Midbrain (tissue), 1 donor: ENCODE measurements around the gene NISCH.

Source experiments
- DNase-seq: peaks from one replicate; lab custom pipeline; 2025; lab: John Stamatoyannopoulos, UW

The NISCH gene

GRCh38 chr3:52490939-52491526 is 35.6 kb downstream of the NISCH start:
- DNase-seq, result no peak

DNA sequence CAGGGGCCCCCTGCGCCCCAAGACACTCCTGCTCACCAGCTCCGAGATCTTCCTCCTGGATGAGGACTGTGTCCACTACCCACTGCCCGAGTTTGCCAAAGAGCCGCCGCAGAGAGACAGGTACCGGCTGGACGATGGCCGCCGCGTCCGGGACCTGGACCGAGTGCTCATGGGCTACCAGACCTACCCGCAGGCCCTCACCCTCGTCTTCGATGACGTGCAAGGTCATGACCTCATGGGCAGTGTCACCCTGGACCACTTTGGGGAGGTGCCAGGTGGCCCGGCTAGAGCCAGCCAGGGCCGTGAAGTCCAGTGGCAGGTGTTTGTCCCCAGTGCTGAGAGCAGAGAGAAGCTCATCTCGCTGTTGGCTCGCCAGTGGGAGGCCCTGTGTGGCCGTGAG is 36.7 kb downstream of the NISCH start:
- DNase-seq, result no peak

GRCh38 chr3:52493232-52494017 is 38.0 kb downstream of the NISCH start:
- no peak for DNase-seq

GRCh38 chr3:52494445-52494844 is 39.0 kb downstream of the NISCH start:
- DNase-seq, result no peak

DNA sequence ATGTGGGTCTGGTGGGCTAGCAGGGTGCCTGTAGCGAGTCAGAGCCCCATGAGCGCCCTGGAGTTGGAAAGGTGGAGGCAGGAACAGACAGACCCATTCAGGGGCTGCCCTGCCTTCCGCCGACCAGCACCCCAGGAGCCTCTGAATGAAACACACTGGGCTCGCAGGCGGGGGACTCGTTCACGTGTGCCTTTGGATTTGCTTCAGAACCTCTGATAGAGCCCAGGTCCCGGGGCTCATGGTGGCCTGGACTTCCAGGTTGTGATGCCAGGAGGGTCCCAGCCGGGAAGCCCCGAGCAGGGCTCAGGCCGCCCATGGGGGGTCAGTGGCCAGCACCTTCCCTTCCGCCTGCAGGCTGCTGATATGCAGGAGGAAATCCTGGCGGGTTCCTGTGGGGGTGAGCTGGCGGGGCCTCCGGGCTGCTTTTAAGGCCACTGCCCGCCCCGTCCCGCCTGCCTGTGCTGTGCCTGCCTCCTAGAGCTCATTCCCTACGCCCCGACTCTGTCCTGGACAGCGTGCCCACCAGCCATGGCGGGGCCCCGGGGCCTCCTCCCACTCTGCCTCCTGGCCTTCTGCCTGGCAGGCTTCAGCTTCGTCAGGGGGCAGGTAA is 39.6 kb downstream of the NISCH start, which contains the start of gene STAB1:
STAB1 (plus strand) TSS at position 453 of the 610 bp plus-strand sequence; CDS start at position 529, 76 bp downstream.
- no peak for DNase-seq

DNA sequence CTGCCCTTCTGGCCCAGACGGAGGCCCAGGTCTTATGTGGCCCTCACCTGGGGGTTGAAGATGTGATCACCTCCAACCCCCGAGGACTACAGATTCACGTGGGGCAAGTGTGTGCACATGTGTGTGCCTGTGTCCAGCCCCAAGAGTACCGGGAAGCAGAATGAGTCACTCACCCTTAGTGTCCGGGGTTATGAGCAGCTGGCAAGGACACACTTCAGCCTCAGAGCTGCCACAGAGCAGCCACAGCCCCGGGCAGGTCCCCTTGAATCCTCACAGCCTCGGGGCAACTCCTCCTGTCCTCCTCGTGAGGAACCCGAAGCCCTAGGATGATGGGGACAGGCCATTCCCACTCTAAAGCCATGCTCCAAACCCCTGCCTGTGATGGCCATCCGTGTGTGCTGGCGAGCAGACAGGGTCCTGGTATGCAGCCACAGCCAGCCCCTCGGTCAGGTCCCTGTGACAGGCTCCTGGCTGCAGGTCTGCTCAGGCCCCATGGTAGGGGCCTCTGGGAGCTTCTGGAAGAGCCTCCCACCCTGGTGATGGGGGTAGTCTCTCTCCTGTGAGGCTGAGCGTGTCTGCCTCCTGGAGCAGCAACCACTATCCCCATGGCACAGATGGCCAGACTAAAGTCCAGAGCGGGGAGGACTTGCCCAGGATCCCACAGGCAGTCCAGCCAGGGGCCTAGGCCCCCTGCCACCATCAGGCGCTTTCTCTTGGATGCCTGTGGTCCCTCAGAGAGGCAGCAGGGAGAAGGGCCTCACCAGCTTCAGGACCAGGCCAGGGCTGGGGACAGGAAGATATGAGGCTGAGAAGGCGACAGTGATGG is 40.6 kb downstream of the NISCH start:
- DNase-seq, result no peak

DNA sequence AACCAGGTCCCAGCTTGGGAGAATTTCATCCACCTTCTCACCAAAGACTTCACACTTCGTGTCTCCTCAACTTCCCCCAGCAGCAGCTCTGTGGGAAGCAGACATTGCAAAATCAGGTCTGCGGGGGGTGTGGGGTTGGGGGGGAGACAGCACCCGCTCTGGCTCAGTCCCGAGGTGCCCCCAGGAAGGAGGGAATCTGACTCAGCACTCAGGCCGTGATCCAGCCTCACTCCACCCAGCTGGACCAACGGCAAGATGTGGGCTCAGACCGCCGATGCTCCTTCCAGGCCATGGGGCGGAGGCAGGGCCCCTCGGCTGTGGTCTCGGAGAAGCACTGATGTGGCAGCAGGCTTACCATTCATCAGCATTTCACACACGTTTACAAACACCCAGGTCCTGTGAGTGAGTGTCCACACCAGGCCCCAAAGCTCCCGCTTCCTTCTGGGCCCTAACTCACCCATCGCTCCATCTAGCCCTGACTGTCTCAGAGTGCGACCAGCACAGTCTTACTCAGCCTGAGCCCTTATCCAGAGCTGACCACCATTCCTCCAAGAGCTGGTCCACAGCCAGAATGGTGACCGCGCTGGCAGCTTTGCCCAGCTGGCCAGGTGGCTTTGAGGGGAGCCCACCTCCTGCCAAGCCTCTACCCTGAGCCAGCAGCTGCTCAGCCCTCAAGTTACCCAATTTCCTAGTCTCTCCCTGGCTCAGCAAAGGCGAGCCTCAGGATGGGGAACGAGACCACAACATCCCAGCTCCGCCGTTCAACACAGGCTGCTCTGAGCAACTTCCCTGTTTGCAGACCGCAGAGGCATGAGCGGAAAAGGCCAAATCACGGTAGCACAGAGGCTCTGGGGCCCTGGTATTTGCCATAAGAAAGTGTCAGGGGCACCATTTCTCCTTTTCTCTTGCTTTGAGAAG is 43.0 kb downstream of the NISCH start:
- DNase-seq, result peak; percentile 33

GRCh38 chr3:52501046-52501445 is 45.6 kb downstream of the NISCH start:
- no peak for DNase-seq

DNA sequence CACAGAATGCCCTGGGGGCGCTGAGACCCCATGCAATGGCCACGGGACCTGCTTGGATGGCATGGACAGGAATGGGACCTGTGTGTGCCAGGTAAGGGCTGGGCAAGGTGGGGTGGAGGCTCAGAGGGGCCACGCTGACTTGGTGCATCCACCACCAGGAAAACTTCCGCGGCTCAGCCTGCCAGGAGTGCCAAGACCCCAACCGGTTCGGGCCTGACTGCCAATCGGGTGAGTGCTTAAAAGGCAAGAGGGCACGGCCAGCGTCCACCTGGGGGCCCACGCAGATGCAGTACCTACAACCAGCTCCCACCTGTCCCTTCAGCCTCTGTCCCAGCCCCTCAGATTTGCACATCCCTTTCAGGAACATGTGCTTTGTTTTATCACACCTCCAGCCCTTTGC is 46.6 kb downstream of the NISCH start:
- no peak for DNase-seq

DNA sequence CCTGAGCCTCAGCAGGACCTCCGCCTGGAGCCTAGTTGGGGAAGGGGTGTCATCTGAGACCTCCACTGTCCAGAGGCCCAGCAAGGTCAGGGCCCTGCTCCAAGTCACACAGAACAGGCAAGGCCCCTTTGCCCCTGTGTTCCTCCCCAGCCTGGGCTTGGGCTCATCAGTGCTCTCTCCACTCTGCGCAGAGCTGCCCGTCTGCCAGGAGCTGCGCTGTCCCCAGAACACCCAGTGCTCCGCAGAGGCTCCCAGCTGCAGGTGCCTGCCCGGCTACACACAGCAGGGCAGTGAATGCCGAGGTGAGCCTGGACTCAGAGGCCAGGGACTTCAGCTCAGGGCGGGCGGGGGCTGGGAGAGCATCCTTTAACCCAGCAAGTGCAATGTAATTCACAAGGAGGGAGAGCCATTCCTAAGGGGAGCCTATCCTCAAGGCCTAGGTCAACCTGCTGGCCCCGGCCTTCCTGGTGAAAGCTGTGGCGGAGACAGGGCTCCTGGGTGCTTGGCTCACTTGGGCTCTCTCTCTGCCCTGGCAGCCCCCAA is 47.5 kb downstream of the NISCH start:
- DNase-seq, result no peak

- no peak for DNase-seq
Observed at GRCh38 chr3:52503788-52504424, 48.5 kb downstream of the NISCH start.

DNA sequence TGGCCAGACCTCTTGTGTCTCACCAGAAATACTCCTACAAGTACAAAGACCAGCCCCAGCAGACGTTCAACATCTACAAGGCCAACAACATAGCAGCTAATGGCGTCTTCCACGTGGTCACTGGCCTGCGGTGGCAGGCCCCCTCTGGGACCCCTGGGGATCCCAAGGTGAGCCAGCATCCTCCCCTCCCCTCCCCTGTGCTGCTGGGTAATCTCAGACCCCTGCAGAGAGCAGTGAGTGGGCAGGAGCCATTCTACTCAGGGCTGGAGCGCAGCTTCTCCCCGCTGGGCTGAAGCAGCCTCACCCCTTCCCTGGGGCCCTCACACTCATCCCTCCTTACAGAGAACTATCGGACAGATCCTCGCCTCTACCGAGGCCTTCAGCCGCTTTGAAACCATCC is 49.6 kb downstream of the NISCH start:
- no peak for DNase-seq

DNA sequence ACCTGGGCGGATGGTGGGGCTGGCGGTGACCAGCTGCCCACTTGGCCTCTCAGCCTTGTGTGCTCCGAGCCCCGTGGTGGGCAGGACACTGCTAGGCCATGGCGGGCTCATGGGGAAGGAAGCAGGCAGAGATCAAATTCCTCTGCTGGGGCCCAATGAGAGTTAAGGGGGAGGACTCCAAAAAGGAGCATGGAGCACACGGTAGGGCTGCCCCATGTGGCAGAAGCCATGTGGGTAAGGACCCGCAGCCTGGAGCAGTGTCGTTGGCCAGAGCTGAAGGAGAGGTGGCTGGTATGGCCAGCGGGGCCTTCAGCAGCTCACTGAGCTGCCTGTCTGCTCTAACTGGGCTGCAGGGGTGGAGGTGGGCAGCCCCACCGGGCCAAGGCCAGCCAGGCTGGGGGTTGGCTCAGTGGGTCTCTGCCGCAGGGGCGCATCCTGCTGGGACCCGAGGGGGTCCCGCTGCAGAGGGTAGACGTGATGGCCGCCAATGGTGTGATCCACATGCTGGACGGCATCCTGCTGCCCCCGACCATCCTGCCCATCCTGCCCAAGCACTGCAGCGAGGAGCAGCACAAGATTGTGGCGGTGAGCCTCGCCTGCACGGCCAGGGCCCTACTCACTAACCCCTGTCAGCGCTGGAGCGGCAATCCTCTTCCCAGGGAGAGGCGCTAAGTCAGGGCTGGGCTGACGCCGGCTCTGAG is 51.0 kb downstream of the NISCH start:
- no peak for DNase-seq

- no peak for DNase-seq
Observed at GRCh38 chr3:52507359-52507758, 52.0 kb downstream of the NISCH start.

- no peak for DNase-seq
Observed at GRCh38 chr3:52509753-52510328, 54.4 kb downstream of the NISCH start.

GRCh38 chr3:52511509-52511908 is 56.1 kb downstream of the NISCH start:
- DNase-seq, result no peak

DNA sequence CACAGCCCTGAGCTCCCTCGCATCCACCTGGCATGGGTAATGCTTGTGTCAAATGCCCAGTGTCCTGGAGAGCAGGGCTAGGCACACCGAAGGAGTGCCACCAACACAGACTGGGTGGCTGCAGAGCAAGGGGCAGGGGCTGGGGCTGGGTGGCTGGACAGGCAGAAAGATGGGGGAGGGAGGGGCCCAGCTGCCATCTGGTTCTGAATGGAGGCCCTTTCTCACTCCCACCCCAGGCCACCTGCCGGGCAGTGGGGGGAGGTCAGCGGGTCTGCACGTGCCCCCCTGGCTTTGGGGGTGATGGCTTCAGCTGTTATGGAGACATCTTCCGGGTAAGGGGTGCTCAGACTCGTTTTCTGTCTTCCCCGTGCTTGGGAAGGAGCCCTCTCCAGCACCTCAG is 56.7 kb downstream of the NISCH start:
- no peak for DNase-seq

GRCh38 chr3:52512727-52513126 is 57.3 kb downstream of the NISCH start:
- DNase-seq, result no peak

GRCh38 chr3:52513281-52513680 is 57.9 kb downstream of the NISCH start:
- DNase-seq, result no peak
